8988T (cell line): ENCODE data around the gene ZFPM1.
A peak's percentile ranks its signal among the peaks of the same experiment; 100 is the strongest.
"Not testable (repeated sequence)": the region's sequence is repeated elsewhere in the genome, so short reads cannot be mapped to it uniquely, and the experiment has no call there.

Experiments used
- DNase-seq: peaks from one replicate; pipeline ENCODE4 v3.0.0; 2011

ZFPM1 gene

DNA sequence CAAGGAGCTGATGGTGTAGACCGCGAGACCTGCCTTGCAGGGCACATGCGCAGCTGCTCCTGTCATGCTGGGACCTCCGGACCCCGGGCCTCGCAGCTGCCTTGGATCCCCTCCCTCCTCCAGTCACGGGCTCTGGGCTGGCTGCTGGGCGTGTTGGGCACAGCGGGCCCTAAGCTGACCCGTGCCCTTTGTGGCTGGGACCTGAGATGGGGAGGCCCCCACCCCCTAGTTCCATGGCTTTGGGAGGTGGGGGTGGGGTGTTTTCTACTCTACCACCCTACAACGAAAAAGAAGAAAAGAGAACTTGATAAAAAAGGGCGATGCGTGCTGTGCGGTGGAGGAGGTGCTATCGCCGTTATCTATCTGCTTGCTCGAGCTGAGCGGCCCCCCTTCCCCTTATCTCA lies 14.5 kb downstream of the ZFPM1 start:
- no peak for DNase-seq

DNA sequence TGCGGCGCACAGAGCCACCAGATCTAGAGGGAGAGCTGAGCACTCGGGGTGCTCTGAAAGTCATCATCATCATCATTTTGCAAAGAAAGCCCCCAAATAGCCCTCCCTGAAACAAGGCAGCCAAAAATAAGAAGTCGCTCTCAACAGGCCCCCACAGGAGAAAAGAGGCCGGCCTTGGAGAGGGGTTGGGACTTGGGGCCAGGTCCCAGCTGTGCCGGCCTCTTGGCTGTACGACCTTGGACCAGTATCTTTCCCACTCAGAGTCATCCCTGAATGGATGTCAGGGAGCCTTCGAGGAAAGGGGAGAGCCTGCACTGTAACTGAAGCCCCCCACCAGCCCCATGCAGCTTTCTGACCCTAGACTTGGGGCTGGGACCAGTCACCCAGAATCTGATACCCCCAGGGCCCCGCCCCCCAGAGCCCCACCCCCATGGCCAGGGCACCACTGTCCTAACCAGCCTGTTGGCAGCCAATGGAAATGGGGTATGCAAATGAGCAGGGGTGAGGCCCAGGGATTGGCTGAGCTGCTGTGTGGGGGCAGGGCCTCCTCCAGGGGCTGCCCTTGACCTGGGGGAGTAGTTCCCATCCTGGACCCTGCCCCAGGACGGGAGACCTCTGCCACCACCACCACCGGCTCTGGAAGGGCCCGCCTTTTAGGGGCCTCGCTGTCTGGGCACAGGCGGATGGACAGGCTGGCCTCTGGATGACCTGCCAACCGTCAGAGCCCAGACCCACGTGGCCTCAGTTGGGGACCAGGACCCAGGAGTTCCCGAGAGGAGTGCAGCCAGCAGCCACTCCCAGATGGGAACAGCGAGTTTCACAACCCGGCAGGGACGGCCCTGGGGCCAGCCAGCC lies 15.4 kb downstream of the ZFPM1 start:
- DNase-seq: peak; percentile 98

DNA sequence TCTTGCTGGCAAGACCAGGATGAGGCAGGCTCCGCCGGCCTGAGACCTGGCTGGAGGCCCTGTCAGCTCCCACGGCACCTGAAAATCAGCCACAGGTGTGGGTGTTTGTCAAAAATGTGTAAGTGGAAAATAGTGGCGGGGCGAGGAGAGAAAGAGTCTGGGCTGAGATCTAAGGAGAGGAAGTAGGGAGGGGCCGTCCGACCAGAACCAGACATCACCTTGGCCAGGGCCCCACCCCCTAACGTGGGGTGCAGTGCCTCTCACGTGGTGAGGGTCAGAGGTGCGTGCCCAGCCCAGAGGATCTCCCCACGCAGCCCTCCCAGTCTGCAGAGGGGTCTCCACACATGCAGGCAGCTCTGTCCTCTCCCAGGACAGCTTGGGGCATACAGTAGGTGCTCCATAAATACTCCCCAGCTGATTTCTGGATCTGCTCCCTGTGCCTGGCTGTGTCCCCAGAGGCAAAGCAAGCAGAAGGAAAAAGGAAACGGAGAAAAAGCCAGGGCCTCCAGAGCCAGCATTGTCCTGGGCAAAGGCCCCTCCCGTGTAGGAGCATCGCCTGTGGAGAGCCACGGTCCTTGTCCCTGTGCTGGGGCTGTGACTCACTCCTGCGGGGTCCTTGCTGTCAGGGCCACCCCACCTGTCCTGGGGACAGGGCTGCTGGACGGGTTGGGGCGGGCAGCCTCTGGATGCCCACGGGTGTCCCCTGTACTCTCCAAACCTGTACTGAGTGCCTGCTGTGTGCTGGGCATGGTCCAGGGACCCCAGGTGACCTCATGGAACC lies 16.7 kb downstream of the ZFPM1 start:
- no peak for DNase-seq

DNA sequence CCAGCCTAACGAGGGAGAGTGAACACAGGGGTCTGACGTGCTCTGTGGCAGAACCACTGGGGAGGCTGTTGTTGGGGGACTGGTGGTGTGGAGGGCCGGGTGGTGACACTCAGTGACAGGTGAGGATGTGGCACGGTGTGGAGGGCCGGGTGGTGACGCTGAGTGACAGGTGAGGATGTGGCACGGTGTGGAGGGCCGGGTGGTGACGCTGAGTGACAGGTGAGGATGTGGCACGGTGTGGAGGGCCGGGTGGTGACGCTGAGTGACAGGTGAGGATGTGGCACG lies 17.3 kb downstream of the ZFPM1 start:
- DNase-seq: not testable (repeated sequence)

DNA sequence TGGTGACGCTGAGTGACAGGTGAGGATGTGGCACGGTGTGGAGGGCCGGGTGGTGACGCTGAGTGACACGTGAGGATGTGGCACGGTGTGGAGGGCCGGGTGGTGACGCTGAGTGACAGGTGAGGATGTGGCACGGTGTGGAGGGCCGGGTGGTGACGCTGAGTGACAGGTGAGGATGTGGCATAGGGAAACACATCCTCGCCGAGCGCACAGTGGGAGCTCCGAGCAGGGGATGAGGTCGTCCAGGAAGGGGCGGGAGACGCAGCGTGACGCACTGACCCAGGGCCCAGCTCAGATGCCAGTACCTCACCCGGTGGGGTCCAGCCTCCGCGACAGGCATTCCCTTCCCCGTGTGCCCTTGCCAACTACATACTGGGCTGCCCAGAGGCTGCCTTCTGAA lies 17.6 kb downstream of the ZFPM1 start:
- DNase-seq: not testable (repeated sequence)

DNA sequence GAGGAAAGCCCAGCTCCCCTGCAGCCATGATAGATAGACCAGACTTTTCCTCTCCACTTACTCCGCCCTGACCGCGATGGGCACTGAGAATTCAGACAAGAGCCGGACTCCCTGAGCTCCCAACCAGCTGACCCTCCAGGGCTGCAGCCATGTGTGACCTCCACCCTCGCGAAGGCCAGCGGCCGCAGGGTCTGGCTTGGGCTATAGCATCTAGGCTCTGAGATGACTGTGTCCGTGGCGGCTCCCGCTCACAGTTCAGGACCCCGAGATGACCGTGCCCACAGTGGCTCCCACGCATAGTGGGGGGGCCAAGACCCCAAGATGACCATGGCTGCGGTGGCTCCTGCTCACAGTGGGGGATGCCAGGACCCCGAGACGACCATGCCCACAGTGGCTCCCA lies 18.0 kb downstream of the ZFPM1 start:
- no peak for DNase-seq

DNA sequence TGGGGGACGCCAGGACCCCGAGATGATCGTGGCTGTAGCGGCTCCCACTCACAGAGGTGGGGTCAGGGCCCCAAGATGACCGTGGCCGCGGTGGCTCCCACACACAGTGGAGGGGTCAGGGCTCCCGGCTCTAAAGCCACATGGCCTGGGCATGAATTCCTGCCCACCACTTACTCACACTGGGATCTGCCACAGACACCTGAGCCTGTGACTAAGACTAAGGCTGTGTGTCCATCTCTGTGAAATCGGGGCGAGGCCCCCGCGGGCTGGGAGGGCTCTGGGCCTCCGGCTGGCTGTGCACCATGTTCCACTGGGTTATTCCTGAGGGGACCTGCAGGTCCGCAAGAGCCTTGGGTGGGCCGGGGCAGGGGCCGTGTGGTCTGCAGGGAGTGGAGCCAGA lies 18.5 kb downstream of the ZFPM1 start:
- DNase-seq: no peak

DNA sequence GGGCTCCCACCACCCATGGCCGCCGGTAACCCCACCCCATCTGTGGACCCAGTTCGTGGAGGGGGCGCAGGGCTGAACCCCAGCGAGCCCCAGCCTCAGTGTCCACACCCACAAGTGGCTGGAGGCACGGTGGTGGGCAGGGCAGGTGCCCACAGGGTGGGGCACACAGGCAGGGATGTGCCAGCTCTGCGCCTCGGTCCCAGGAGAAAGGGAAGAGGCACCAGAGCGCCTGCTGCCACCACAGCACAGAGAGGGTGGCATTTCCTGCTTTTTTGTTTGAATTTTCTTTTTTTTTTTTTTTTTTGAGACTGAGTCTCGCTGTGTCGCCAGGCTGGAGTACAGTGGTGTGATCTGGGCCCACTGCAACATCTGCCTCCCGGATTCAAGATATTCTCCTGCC lies 19.0 kb downstream of the ZFPM1 start:
- no peak for DNase-seq

DNA sequence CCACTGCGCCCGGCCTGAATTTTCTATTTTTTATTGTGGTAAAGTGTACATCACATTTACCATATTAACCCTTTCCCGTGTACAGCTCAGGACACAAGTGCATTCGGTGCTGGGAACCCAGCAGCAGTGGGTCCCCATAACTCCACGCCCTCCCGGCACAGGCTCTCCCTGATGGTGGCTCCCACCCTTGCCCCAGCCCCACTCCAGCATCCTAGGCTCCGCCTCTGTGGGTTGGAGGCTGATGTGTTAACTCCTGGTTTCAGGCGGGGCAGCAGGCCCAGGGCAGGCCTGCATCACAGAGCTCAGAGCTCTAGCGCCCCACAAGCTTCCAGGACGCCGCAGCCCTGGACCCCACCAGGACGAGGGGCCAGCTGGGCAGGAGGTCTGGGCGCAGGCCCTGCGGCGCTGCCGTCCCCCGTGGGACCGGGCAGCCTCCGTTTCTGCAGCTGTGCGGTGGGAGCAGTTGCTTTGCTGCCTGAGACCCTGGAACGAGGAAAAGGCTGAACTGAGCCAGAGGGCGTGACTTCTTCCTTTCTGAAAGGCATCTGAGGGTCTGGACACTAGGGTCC lies 19.6 kb downstream of the ZFPM1 start:
- no peak for DNase-seq

DNA sequence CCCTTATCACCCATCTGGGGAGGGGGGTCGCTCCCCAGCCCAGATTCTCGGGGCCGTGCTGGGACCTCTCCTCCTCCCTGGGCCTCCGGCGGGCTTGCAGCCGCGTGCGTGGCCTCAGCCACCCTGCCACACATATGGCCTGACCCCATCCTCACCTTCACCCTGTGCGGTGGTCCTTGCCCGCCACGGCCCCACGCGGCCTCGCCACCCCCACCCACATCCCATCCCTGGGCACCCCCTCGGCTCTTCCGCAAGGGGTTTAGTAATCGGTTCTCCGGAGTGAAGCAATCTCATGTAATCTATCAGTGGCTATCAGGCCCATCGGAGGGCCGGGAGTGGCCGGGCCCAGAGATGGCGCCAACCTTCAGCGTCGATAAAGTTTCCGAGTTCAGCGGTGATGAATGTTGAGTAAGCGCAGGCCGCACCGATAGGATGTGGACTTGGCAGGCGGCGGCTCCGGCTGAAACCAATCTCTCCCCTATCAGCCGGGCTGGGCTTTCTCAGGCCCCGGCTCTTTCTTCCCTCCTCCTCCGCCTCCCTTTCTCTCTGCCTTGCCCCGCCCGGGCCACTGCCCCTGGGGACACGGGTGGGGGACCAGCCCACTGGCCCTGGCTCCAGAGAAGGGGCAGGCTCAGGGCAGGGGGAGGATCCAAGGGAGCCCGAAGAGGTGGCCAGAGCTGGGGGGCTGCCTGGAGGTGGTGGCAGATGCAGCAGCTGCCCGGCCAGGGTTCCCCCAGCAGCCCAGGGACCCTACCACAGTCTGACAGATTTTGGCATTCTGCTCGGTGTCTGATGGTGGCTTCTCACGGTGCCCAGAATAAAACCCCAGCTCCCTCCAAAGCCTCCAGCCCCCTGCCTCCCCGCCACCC lies 20.8 kb downstream of the ZFPM1 start:
- no peak for DNase-seq

DNA sequence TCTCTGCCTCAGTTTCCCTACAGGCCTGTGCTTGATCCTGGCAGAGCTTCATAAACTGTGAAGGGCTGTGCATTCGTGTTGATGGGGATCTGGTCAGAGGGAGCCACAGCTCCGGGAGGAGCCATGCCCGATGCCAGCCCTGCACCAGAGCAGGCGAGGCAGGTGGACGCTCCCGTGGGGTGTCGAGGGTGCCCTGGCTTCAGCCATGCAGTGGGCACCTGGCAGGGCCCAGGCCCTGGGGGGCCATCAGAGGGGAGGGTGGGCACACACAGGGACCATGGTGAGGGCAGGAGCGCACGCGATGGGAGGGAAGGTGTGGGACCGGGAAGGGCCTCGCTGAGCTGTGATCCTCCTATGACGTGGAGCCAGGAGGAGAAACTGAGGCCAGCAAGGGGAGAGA lies 22.0 kb downstream of the ZFPM1 start:
- DNase-seq: no peak

DNA sequence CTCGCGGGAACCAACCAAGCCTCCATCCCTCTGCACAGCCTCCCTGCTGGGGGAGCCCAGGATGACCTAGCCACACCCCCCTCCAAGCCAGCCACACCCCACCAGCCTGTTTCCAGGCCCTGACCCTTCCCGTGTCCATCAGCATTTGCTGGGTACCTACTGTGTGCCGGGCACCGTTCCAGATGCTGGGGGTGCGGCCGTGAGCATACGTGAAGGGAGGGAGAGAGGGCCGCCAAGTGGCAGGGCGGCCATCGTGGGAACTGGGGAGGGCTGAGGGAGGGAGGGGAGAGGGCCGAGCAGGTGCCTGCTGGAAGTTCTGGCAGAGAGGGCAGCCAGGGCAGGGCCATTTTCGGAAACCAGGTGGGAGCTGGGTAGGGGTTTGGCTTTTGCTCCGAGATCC lies 23.1 kb downstream of the ZFPM1 start:
- DNase-seq: no peak

DNA sequence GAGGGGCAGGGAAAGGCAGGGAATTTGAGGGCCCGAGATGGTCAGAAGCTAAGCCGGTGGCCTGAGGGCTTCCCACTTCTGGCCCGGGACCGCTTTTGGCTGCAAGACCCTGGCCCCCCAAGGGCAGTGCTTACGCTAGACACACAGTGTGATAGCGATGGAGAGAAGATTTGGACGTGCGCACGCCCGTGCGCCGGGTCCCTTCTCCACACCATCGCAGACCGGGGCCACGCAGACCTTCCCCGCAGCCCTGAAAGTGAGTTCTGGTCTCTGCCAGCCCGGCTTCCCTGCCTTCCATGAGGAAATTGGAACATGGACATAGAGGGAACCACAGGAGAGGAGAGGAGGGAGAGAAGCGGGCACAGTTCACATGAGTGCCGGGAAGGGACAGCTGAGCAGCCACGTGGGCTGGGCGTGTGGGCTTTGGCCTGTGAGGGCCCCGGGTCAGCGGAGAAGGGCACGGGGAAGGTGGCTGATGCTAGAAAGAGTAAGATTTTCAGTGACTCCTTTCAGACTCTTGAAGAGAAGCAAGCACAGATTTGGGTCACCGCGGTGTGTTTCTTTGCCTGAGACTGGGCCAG lies 23.8 kb downstream of the ZFPM1 start:
- DNase-seq: no peak

DNA sequence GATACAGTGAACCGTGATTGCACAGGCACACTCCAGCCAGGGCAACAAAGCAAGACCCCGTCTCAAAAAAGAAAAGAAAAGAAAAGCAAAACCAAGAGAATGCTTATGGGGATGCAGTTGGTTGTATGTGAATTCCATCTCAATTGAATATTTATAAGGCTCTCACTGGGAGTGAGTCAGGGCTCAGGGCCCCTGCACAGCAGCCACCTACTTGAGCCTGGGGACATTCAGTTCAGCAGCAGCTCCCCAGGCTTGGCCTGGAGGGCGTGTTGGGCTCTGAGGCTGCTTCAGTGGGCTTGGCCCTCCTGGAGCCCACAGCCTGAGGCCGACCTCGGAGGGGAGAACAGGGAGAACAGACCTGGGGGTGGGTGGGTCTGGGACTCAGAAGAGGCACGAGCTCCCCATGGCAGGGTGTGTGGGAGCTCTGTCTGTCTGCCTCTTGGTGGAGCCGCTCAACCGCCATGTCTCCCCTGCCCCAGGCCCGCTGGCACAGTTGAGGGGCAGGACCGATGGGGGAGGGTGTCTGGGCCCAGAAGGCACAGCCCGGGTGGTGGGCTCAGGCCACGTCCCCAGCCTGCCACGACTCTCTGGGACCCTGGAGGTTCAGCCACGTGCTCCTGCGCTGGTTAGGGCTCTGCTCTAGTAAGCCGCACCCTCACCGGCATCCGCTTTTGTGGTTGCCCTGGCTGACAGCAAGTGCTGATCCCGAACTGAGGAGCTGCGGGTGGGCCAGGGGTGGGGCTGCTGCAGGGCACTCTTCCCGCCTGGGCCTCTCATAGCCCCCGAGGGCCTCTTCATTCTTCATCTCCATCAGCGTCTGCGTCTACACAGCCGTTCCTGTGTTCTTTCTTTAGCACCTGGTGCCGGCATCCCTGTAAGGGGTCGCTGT lies 24.8 kb downstream of the ZFPM1 start:
- DNase-seq: no peak

DNA sequence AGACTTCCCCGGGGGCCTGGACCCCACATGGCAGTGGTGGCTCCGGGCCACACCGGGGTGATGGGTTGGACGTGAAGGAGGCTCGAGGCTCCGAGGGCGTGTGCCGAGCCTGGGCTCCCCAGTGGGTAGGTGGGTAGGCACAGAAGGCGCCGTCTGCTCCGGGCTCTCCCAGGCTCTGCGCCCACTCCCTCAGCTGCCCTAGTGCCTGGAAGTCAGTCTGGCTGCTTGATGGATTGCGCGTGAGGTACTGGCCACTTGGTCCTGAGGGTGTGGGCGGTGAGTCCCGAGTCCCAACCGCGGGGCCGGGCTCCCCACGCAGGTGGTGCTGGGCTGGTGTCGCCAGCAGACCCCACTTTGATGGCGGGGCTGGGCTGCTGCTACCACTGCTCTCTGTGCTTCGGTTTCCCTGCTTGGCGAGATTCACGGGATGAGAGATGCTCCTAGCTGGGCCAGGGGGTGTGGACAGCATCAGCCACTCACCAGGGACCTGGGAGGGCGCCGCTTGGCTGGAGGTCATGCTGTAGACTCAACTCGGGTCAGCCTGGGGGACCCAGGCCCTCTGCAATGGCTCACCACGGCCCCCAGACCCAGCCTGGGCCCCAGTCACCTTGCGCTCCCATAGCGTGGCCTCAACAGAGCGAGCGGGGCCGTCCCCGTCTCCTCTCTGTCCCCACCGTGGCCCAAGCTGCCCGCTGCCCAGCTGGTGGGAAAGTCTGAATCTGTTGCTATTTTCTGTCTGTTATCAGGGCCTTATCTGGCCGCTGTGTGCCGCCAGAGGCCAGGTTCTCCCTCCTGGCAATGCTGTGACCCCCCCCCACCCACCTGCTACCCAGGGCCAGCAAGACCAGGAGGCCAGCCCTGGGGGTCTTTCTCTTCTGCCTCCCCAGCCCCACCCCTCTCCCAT lies 26.1 kb downstream of the ZFPM1 start:
- DNase-seq: no peak

DNA sequence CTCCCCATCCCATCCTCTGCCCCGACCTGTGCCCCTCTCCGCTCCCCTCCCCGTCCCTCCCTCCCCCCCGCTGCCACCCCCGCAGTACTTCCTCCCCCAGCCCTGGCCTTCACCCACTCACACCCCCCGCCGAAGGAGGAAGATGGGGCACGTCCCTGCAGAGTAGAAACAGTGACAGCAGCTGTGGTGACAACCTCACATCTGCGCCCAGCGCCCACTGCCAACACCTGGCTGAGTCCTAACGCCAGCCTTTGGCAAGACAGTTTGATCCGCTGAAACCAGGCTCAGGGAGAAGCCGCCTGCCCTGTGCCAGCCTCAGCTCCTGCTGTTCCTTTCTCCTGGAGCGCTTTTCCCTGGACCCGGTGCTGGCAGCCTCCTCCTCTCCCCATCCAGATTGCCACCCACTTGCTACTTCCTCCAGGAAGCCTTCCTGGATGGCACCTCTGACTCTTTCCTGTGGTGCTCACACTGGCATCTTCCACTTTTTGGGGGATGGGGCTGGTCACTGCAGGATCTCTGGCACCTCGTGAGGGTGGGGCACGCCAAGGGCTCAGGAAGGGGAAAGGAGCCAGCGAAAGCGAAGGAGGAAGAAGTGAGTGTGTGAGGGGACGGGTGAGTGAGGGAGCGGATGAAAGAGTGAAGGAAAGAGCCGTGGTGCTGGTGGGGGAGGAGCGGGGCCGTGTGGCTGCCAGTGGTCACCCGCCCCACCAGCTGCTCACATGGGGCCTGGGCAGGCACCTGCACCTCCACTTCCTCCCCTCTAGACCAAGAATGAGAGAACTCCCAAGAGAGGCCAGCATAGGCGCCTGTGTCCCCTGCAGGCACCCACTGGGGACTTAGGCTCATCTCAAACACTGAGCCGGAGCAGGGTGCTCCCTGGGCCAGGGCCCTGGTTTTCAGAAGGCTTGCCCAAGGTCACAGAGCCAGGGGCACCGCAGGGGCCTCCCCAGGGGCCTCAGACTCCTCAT lies 27.0 kb downstream of the ZFPM1 start:
- DNase-seq: no peak

DNA sequence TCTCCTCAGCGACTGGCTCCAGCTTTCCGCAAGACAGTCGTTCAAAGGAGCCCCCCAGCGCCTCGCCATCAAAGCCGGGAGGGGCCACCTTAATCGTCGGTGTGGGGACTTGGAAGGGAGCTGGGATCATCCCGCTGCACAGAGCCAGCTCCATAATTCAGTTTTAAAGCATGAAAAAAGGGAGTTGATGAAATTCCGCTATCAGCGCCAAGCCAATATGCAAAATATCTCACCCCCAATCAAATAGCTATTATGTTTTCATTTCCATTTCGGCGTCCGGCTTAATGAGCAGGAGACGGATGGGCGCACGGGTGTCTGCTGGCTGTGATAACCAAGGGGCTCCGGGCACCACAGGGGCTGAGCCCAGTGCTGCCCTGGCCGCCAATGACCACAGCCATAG lies 27.7 kb downstream of the ZFPM1 start:
- no peak for DNase-seq

DNA sequence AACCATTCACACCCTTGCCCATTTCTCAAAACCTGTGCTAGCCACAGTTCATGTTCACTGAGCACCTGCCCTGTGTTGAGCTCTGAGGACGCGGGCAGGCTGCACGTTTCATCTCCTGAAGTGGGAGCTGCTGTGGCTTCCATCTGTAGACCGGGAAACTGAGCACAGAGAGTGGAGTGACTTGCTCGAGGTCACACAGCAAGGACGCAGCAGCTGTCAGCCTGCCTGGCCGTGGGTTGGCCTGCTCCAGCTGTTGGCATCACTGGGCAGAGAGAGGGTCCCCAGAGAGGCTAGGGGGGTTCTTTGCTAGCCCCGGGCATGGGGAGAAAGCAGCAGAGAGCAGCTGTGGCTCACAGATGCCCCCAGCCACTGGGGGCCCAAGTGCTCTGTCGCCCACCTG lies 28.8 kb downstream of the ZFPM1 start:
- DNase-seq: no peak

DNA sequence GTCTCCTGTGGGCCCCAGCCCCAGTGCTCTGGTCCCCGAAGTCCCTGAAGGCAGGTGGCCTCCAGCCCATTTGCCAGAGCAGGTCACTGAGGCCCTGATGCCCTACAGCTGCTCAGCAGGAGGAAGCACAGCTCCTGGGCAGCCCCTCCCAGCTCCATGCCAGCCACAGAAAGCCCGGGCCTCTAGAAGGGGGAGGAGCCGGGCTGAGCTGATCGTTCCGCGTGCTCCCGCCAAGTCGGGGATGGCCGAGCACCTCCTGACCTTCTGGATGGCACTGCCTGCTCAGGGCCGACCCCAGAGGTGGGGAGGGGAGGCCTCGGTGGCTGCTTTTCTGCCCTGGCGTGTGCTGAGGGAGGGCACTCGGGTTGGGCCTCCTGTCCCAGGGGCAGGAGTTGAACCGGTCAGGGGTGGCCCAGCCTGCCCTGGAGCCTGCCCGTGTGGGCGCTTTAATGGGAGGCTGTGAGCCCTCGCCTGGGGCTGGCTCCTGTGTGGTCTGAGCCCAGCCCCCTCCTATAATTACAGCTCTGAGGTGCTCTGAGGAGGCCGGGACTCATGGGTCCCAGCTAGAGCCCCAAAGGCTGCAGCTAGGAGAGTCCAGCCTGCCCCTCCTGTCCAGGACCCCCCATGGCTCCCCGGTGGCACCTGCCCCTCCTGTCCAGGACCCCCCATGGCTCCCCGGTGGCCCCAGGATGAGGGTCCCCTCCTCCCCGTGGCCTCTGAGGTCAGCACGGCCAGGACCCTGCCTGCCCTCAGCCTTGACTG lies 29.7 kb downstream of the ZFPM1 start:
- DNase-seq: no peak
